GM19351 (cell line): ENCODE measurements around the gene SENP6.
"Not testable (repeated sequence)": the region's sequence is repeated elsewhere in the genome, so short reads cannot be mapped to it uniquely, and the experiment has no call there.

Experiments used
- ATAC-seq: cut with Tn5 transposase; IDR thresholded peaks from one replicate; pipeline ENCODE4 v1.9.1; 2021; ENCODE audit warnings: mild to moderate bottlenecking, moderate library complexity; ENCODE audit not compliant: unreplicated experiment

SENP6 gene

GRCh38 chr6:75642311-75642710 is 40.6 kb downstream of the SENP6 start:
- ATAC-seq = no peak

GRCh38 chr6:75643173-75643572 is 41.5 kb downstream of the SENP6 start:
- no peak for ATAC-seq

GRCh38 chr6:75656479-75656878 is 54.8 kb downstream of the SENP6 start:
- no peak for ATAC-seq

GRCh38 chr6:75657327-75657726 is 55.6 kb downstream of the SENP6 start:
- ATAC-seq = no peak

- no peak for ATAC-seq
These were observed 64.9 kb downstream of the SENP6 start for GRCh38 chr6:75666592-75666991.

- no peak for ATAC-seq
These were observed 72.2 kb downstream of the SENP6 start for GRCh38 chr6:75673884-75674283.

GRCh38 chr6:75676377-75676776 is 74.7 kb downstream of the SENP6 start:
- no peak for ATAC-seq

GRCh38 chr6:75682548-75682947 is 80.9 kb downstream of the SENP6 start:
- ATAC-seq = not testable (repeated sequence)

- ATAC-seq = not testable (repeated sequence)
These were observed 81.3 kb downstream of the SENP6 start for GRCh38 chr6:75683005-75683404.

GRCh38 chr6:75687535-75687934 is 85.9 kb downstream of the SENP6 start:
- ATAC-seq = not testable (repeated sequence)

- not testable (repeated sequence) for ATAC-seq
These were observed 86.3 kb downstream of the SENP6 start for GRCh38 chr6:75687937-75688336.

GRCh38 chr6:75689576-75689975 is 87.9 kb downstream of the SENP6 start:
- no peak for ATAC-seq

- no peak for ATAC-seq
These were observed 89.3 kb downstream of the SENP6 start for GRCh38 chr6:75691012-75691411.

GRCh38 chr6:75693534-75693933 is 91.9 kb downstream of the SENP6 start:
- ATAC-seq = no peak

GRCh38 chr6:75694406-75694805 is 92.7 kb downstream of the SENP6 start:
- no peak for ATAC-seq

- not testable (repeated sequence) for ATAC-seq
These were observed 106.7 kb downstream of the SENP6 start for GRCh38 chr6:75708334-75708733.

GRCh38 chr6:75711173-75711572 is 109.5 kb downstream of the SENP6 start:
- ATAC-seq = no peak

GRCh38 chr6:75719133-75719532 is 117.5 kb downstream of the SENP6 start:
- ATAC-seq = no peak

- no peak for ATAC-seq
These were observed 121.7 kb downstream of the SENP6 start for GRCh38 chr6:75723382-75723781.

- ATAC-seq = no peak
These were observed 125.5 kb downstream of the SENP6 start for GRCh38 chr6:75727206-75727605.

- ATAC-seq = not testable (repeated sequence)
These were observed 129.3 kb downstream of the SENP6 start for GRCh38 chr6:75731029-75731428.

- peak; percentile 77 for ATAC-seq
These were observed 134.0 kb downstream of the SENP6 start for GRCh38 chr6:75735491-75736186.

- no peak for ATAC-seq
These were observed 142.3 kb downstream of the SENP6 start for GRCh38 chr6:75743971-75744370.
